Ectodermal cell (in vitro differentiated cells): ENCODE measurements around the gene CISH.

Source experiments
- H3K27ac ChIP-seq: 2 replicates; pipeline ENCODE4 v1.7.0; 2013; ENCODE audit warnings: mild to moderate bottlenecking, low read depth, low read length; ENCODE audit not compliant: insufficient read depth, poor library complexity, severe bottlenecking
- H3K27me3 ChIP-seq: 2 replicates; pipeline ENCODE4 v1.7.0; 2013; ENCODE audit warnings: mild to moderate bottlenecking, low read length; ENCODE audit not compliant: insufficient read depth, control insufficient read depth, poor library complexity, severe bottlenecking
- H3K36me3 ChIP-seq: one replicate; pipeline ENCODE4 v1.7.0; 2013; ENCODE audit warnings: low read length; ENCODE audit not compliant: control insufficient read depth, insufficient read depth
- H3K4me1 ChIP-seq: one replicate; pipeline ENCODE4 v1.7.0; 2013; ENCODE audit warnings: low read length; ENCODE audit not compliant: control insufficient read depth, insufficient read depth
- H3K4me3 ChIP-seq: 2 replicates; pipeline ENCODE4 v1.7.0; 2013; ENCODE audit warnings: low read depth, low read length, control low read depth; ENCODE audit not compliant: insufficient read depth
- H3K9me3 ChIP-seq: 2 replicates; pipeline ENCODE4 v1.7.0; 2013; ENCODE audit warnings: mild to moderate bottlenecking, low read length, moderate library complexity; ENCODE audit not compliant: control insufficient read depth
- WGBS, 2 experiments: methylation state at CpG; one replicate each; pipeline ENCODE4 v1.1.7; 2013; ENCODE audit warnings: missing lambda C conversion rate in 2 of 2; 5-methylcytosine and 5-hydroxymethylcytosine counted together

Gene CISH

GRCh38 chr3:50652709-50653108 is 41.1 kb upstream of the CISH start:
- Histone ChIP-seq H3K36me3 (no peaks in the 10 kb centered on the region), H3K9me3 (no peaks in the 10 kb centered on the region), H3K27ac (no peak overlapping the region), H3K4me3 (no peak overlapping the region), H3K27me3 (no peaks in the 10 kb centered on the region), H3K4me1 (peaks cover 17% of the 10 kb centered on the region)
- 65 to 75% methylated on average over 2 of the region's 2 CpGs for WGBS, 2 experiments

GRCh38 chr3:50651920-50652529 is 40.5 kb upstream of the CISH start:
- Histone ChIP-seq H3K36me3 (peaks cover 3% of the 10 kb centered on the region), H3K4me3 (no peak overlapping the region), H3K4me1 (peaks cover 17% of the 10 kb centered on the region), H3K9me3 (no peaks in the 10 kb centered on the region), H3K27me3 (no peaks in the 10 kb centered on the region), H3K27ac (peak overlapping the region; percentile 47)
- 43 to 45% methylated on average over 7 of the region's 7 CpGs for WGBS, 2 experiments

- H3K36me3 ChIP-seq: peaks cover 5% of the 10 kb centered on the region
- H3K4me1 ChIP-seq: peaks cover 17% of the 10 kb centered on the region
- no peak overlapping the region for H3K4me3 ChIP-seq
- 86 to 89% methylated on average over 8 of the region's 8 CpGs for WGBS, 2 experiments
- no peaks in the 10 kb centered on the region for H3K27me3 ChIP-seq
- H3K9me3 ChIP-seq: no peaks in the 10 kb centered on the region
- peak overlapping the region; percentile 47 for H3K27ac ChIP-seq
These were observed 39.9 kb upstream of the CISH start for GRCh38 chr3:50651445-50651844.

- WGBS, 2 experiments: 86% methylated on average over 1 of the region's 1 CpG; no CpG with 5 or more reads in 1 of the 2 experiments
These were observed 38.4 kb upstream of the CISH start for GRCh38 chr3:50650018-50650417.

GRCh38 chr3:50649451-50649931 is 37.9 kb upstream of the CISH start:
- 87 to 89% methylated on average over 8 of the region's 8 CpGs for WGBS, 2 experiments
- H3K27me3 ChIP-seq: no peaks in the 10 kb centered on the region
- H3K9me3 ChIP-seq: no peaks in the 10 kb centered on the region
- peaks cover 5% of the 10 kb centered on the region for H3K36me3 ChIP-seq
- H3K4me1 ChIP-seq: peaks cover 17% of the 10 kb centered on the region
- no peak overlapping the region for H3K4me3 ChIP-seq
- H3K27ac ChIP-seq: no peak overlapping the region

More at GRCh38 chr3:50650018-50650417, 38.4 kb upstream of the CISH start:
- Histone ChIP-seq H3K27ac (no peak overlapping the region), H3K36me3 (peaks cover 5% of the 10 kb centered on the region), H3K27me3 (no peaks in the 10 kb centered on the region), H3K4me3 (no peak overlapping the region), H3K4me1 (peaks cover 17% of the 10 kb centered on the region), H3K9me3 (no peaks in the 10 kb centered on the region)

- H3K36me3 ChIP-seq: peaks cover 5% of the 10 kb centered on the region
- H3K27ac ChIP-seq: no peak overlapping the region
- H3K4me1 ChIP-seq: peaks cover 17% of the 10 kb centered on the region
- no peaks in the 10 kb centered on the region for H3K27me3 ChIP-seq
- H3K9me3 ChIP-seq: no peaks in the 10 kb centered on the region
- WGBS, 2 experiments: 91 to 94% methylated on average over 2 of the region's 2 CpGs
- H3K4me3 ChIP-seq: no peak overlapping the region
These were observed 37.4 kb upstream of the CISH start for GRCh38 chr3:50648944-50649343.

- Histone ChIP-seq H3K9me3 (no peaks in the 10 kb centered on the region), H3K27me3 (no peaks in the 10 kb centered on the region), H3K4me1 (peaks cover 17% of the 10 kb centered on the region), H3K36me3 (peaks cover 5% of the 10 kb centered on the region), H3K27ac (no peak overlapping the region), H3K4me3 (no peak overlapping the region)
- 64 to 71% methylated on average over 6 of the region's 6 CpGs for WGBS, 2 experiments
These were observed 36.7 kb upstream of the CISH start for GRCh38 chr3:50648313-50648712.

GRCh38 chr3:50645378-50645777 is 33.8 kb upstream of the CISH start:
- Histone ChIP-seq H3K27ac (no peak overlapping the region), H3K9me3 (no peaks in the 10 kb centered on the region), H3K27me3 (no peaks in the 10 kb centered on the region), H3K36me3 (peaks cover 14% of the 10 kb centered on the region), H3K4me1 (peaks cover 5% of the 10 kb centered on the region), H3K4me3 (no peak overlapping the region)
- 95 to 97% methylated on average over 2 of the region's 2 CpGs for WGBS, 2 experiments

GRCh38 chr3:50644561-50644960 is 33.0 kb upstream of the CISH start:
- Histone ChIP-seq H3K27ac (no peak overlapping the region), H3K4me3 (no peak overlapping the region), H3K36me3 (peaks cover 18% of the 10 kb centered on the region), H3K4me1 (peaks cover 5% of the 10 kb centered on the region), H3K27me3 (no peaks in the 10 kb centered on the region), H3K9me3 (no peaks in the 10 kb centered on the region)
- WGBS, 2 experiments: 87 to 93% methylated on average over 7 of the region's 7 CpGs

GRCh38 chr3:50642382-50642781 is 30.8 kb upstream of the CISH start:
- 67 to 81% methylated on average over 1 of the region's 1 CpG for WGBS, 2 experiments
- Histone ChIP-seq H3K36me3 (peaks cover 18% of the 10 kb centered on the region), H3K4me1 (peaks cover 12% of the 10 kb centered on the region), H3K4me3 (no peak overlapping the region), H3K9me3 (no peaks in the 10 kb centered on the region), H3K27ac (no peak overlapping the region), H3K27me3 (no peaks in the 10 kb centered on the region)
